Measurements from ENCODE around the gene A4GALT.

DNA sequence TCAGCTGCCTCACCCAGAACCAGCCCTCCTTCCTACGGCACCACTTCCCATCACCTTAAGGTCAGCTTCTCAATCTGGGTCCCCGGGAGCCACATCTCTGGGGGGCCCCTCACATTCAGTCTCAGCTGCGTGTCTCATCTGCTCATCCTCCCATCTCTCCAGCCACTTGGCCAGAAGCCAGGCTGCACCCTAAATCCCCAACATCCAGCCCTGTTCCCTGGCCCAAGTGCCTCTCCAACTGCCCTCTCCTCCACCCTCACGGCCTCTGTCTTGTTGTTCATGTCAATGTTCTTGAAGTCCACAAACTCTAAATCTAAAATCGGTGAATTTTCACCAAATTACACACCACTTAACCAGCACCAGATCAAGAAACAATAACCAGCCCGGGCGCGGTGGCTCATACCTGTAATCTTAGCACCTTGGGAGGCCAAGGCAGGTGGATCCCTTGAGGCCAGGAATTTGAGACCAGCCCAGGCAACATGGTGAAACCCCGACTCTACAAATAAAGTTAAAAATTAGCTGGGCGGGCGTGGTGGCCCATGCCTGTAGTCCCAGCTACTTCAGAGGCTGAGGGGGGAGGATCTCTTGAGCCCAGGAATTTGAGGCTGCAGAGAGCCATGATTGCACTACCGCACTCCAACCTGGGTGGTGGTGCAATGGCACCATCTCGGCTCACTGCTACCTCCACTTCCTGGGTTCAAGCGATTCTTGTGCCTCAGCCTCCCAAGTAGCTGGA, 33.7 kb downstream of the A4GALT start:
- TF ChIP-seq, protein P1, sequence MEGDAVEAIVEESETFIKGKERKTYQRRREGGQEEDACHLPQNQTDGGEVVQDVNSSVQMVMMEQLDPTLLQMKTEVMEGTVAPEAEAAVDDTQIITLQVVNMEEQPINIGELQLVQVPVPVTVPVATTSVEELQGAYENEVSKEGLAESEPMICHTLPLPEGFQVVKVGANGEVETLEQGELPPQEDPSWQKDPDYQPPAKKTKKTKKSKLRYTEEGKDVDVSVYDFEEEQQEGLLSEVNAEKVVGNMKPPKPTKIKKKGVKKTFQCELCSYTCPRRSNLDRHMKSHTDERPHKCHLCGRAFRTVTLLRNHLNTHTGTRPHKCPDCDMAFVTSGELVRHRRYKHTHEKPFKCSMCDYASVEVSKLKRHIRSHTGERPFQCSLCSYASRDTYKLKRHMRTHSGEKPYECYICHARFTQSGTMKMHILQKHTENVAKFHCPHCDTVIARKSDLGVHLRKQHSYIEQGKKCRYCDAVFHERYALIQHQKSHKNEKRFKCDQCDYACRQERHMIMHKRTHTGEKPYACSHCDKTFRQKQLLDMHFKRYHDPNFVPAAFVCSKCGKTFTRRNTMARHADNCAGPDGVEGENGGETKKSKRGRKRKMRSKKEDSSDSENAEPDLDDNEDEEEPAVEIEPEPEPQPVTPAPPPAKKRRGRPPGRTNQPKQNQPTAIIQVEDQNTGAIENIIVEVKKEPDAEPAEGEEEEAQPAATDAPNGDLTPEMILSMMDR (conservative IDR thresholded peaks at IDR 0.05; ENCODE audit: low read length) = no peak
- no peak for TF ChIP-seq EZH2phosphoT487 (IDR thresholded peaks at IDR 0.05; ENCODE audit: borderline replicate concordance)

All from Loucy (cell line).